ENCODE measurements around the gene PRKG1.

PRKG1 gene

GRCh38 chr10:51244748-51245490, 170.6 kb downstream of the PRKG1 start:
- TF ChIP-seq TEAD4 (IDR thresholded peaks at IDR 0.05) (no peak), EGR1 (IDR thresholded peaks at IDR 0.05) (no peak), ZBTB7A (IDR thresholded peaks at IDR 0.05; ENCODE audit: low read depth) (no peak), EP300 (IDR thresholded peaks at IDR 0.05; ENCODE audit: borderline replicate concordance) (no peak), CREB1 (IDR thresholded peaks at IDR 0.05; ENCODE audit: low read depth) (no peak), NFIC (IDR thresholded peaks at IDR 0.05) (no peak), RAD21 (IDR thresholded peaks at IDR 0.05; ENCODE audit: low read depth) (no peak), FOXM1 (IDR thresholded peaks at IDR 0.05; ENCODE audit: borderline replicate concordance, low read depth) (no peak), YY1 (IDR thresholded peaks at IDR 0.05; ENCODE audit: low read depth) (no peak)
- TF ChIP-seq, protein P1, sequence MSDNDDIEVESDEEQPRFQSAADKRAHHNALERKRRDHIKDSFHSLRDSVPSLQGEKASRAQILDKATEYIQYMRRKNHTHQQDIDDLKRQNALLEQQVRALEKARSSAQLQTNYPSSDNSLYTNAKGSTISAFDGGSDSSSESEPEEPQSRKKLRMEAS (IDR thresholded peaks at IDR 0.05) = no peak

DNA sequence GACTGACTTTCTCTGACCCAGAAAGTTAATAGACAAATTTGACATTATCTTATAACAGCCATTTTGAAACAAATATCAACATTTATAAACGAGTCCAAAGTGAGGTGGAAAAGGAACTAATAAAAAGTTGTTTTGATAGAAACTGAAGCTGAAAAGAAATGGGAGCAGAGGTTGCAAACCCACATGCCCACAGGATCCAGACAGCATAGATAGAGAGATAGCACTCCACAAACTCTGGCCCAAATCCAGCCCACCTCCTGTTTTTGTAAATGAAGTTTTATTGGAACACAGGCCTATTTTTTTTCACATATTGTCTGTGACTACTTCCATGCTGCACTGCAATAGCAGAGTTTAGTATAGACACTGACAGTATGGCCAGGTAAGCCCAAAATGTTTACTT, 171.9 kb downstream of the PRKG1 start:
- TF ChIP-seq YY1 (IDR thresholded peaks at IDR 0.05; ENCODE audit: low read depth) = no peak
- TF ChIP-seq TCF12 (IDR thresholded peaks at IDR 0.05; ENCODE audit: low read depth) = no peak
- TF ChIP-seq CEBPB (IDR thresholded peaks at IDR 0.05) = no peak
- TF ChIP-seq TEAD4 (IDR thresholded peaks at IDR 0.05) = no peak
- TF ChIP-seq ZBTB7A (IDR thresholded peaks at IDR 0.05; ENCODE audit: low read depth) = no peak

GRCh38 chr10:51250278-51250920, 176.1 kb downstream of the PRKG1 start:
- TF ChIP-seq USF1 (IDR thresholded peaks at IDR 0.05) = no peak
- TF ChIP-seq NFIC (IDR thresholded peaks at IDR 0.05) = no peak
- TF ChIP-seq REST (IDR thresholded peaks at IDR 0.05; ENCODE audit: low read depth) = no peak
- TF ChIP-seq EP300 (IDR thresholded peaks at IDR 0.05; ENCODE audit: borderline replicate concordance) = no peak
- no peak for TF ChIP-seq CREB1 (IDR thresholded peaks at IDR 0.05; ENCODE audit: low read depth)
- no peak for TF ChIP-seq TAF1 (IDR thresholded peaks at IDR 0.05; ENCODE audit: low read depth)
- TF ChIP-seq FOXM1 (IDR thresholded peaks at IDR 0.05; ENCODE audit: borderline replicate concordance, low read depth) = no peak
- TF ChIP-seq RAD21 (IDR thresholded peaks at IDR 0.05; ENCODE audit: low read depth) = no peak
- no peak for TF ChIP-seq TCF12 (IDR thresholded peaks at IDR 0.05; ENCODE audit: low read depth)
- no peak for TF ChIP-seq ZBTB7A (IDR thresholded peaks at IDR 0.05; ENCODE audit: low read depth)
- no peak for TF ChIP-seq TEAD4 (IDR thresholded peaks at IDR 0.05)
- no peak for TF ChIP-seq EGR1 (IDR thresholded peaks at IDR 0.05)
- TF ChIP-seq, protein P1 (IDR thresholded peaks at IDR 0.05) = no peak
- TF ChIP-seq CEBPB (IDR thresholded peaks at IDR 0.05) = no peak
- TF ChIP-seq YY1 (IDR thresholded peaks at IDR 0.05; ENCODE audit: low read depth) = no peak

- TF ChIP-seq NFIC (IDR thresholded peaks at IDR 0.05) (no peak), TAF1 (IDR thresholded peaks at IDR 0.05; ENCODE audit: low read depth) (no peak), EP300 (IDR thresholded peaks at IDR 0.05; ENCODE audit: borderline replicate concordance) (no peak), FOXM1 (IDR thresholded peaks at IDR 0.05; ENCODE audit: borderline replicate concordance, low read depth) (no peak), TCF12 (IDR thresholded peaks at IDR 0.05; ENCODE audit: low read depth) (no peak), YY1 (IDR thresholded peaks at IDR 0.05; ENCODE audit: low read depth) (no peak), TEAD4 (IDR thresholded peaks at IDR 0.05) (no peak), EGR1 (IDR thresholded peaks at IDR 0.05) (no peak), ZBTB7A (IDR thresholded peaks at IDR 0.05; ENCODE audit: low read depth) (no peak), RAD21 (IDR thresholded peaks at IDR 0.05; ENCODE audit: low read depth) (no peak), USF1 (IDR thresholded peaks at IDR 0.05) (no peak), CREB1 (IDR thresholded peaks at IDR 0.05; ENCODE audit: low read depth) (no peak), CEBPB (IDR thresholded peaks at IDR 0.05) (no peak), REST (IDR thresholded peaks at IDR 0.05; ENCODE audit: low read depth) (no peak)
- TF ChIP-seq, protein P1 (IDR thresholded peaks at IDR 0.05) = no peak
These were observed 176.8 kb downstream of the PRKG1 start for GRCh38 chr10:51251110-51251509.

DNA sequence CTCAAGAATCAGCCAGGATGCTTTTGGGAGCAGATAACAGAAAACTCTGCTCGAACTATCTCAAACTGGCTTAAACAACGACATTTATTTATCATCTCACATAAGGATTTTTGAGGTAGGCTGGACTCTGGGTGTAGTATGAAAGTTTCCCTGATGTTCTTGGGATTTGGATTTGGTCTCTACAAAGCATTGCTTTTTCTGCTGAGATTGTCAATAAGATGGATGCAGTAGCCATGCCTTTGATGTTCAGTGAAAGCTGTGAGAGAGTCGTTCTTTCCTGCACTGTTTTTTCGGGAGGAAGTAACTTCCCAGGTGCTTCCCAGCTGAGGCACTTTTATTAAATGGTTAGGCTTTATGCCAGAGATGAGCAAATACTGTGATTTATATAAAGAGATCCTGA, 181.1 kb downstream of the PRKG1 start:
- TF ChIP-seq CEBPB (IDR thresholded peaks at IDR 0.05) = no peak

Data from Ishikawa (cell line).